ENCODE results near the gene OTULIN.

GRCh38 chr5:14617441-14617840 is 47.1 kb upstream of the OTULIN start:
- TF ChIP-seq CTCF (IDR thresholded peaks at IDR 0.05) (no peak), ZFX (IDR thresholded peaks at IDR 0.05; ENCODE audit: borderline replicate concordance) (no peak)

Data from 22Rv1 (cell line).